Cardiac fibroblast (primary cell): ENCODE results near the gene ZBTB7C.

ENCODE experiments used
- DNase-seq, 2 donors: peaks; one replicate each; pipeline versions ENCODE4 v3.0.0 to v3.0.0-alpha.2; 2010; ENCODE audit warnings: low read depth in 2 of 2
- H3K4me3 ChIP-seq, 2 donors: replicated peaks in 1 of 2; 1 replicate in 1 of 2; 2 replicates in 1 of 2; pipeline ENCODE4 v1.5.1; 2011; ENCODE audit warnings: low read depth in 2 of 2, low read length in 2 of 2, mild to moderate bottlenecking in 2 of 2, moderate library complexity in 1 of 2
- CTCF ChIP-seq: IDR thresholded peaks from one replicate; pipeline ENCODE4 v1.5.1; 2011; ENCODE audit warnings: low read depth, mild to moderate bottlenecking, low read length, inconsistent platforms

The ZBTB7C gene

GRCh38 chr18:47985866-47986265 is 423.3 kb downstream of the ZBTB7C start:
- H3K4me3 ChIP-seq = no peak overlapping the region
- no peak for DNase-seq
- no peak for TF ChIP-seq CTCF

- H3K4me3 ChIP-seq = no peak overlapping the region
- TF ChIP-seq CTCF = no peak
- no peak for DNase-seq
Observed at GRCh38 chr18:47984991-47985390, 424.2 kb downstream of the ZBTB7C start.

- DNase-seq = no peak
- H3K4me3 ChIP-seq = no peak overlapping the region
- TF ChIP-seq CTCF = no peak
Observed at GRCh38 chr18:47983946-47984345, 425.2 kb downstream of the ZBTB7C start.

- DNase-seq = no peak
- no peak for TF ChIP-seq CTCF
- no peak overlapping the region for H3K4me3 ChIP-seq
Observed at GRCh38 chr18:47983055-47983454, 426.1 kb downstream of the ZBTB7C start.

DNA sequence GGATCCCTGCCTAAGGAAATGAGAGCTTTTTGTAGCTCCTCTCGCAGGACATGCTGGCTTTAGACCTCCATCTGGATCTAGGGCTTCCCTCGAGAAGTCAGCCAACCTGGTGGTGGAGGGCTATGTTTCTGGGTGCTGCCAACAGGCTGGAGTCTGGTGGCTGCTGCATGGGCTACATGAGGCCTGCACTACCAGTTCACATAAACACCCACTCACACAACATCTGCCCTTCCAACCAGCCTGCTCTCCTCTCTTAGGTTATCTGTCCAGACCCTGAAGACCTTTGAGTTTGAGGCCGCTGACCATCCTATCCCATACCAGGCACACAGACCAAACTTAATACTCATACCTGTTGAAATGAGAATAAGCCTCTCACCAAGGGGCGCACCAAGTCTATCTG is 427.4 kb downstream of the ZBTB7C start:
- H3K4me3 ChIP-seq = no peak overlapping the region
- no peak for DNase-seq
- no peak for TF ChIP-seq CTCF

- H3K4me3 ChIP-seq = no peak overlapping the region
- DNase-seq = no peak
- TF ChIP-seq CTCF = no peak
Observed at GRCh38 chr18:47981320-47981719, 427.9 kb downstream of the ZBTB7C start.

GRCh38 chr18:47979611-47980200 is 429.5 kb downstream of the ZBTB7C start:
- no peak for TF ChIP-seq CTCF

More at GRCh38 chr18:47979611-47980200, 429.5 kb downstream of the ZBTB7C start:
- no peak for DNase-seq
- no peak overlapping the region for H3K4me3 ChIP-seq
